H1 (cell line): ENCODE measurements around the gene UNK. TPM values are rescaled to one million over a fixed set of nuclear protein-coding genes. Genes with fewer than 3 reads are reported as not detected.

ENCODE experiments used
- ATF3 ChIP-seq: IDR thresholded peaks from 2 replicates; pipeline ENCODE4 v1.6.1; 2011; ENCODE audit warnings: low read depth, mild to moderate bottlenecking, low read length; ENCODE audit not compliant: insufficient read depth
- CBX8 ChIP-seq: fragments of 300-800, 300-1000 bp; sonication (generic); IDR thresholded peaks from 2 replicates; pipeline ENCODE4 v1.7.1; 2016; ENCODE audit warnings: low read depth, low read length, borderline replicate concordance
- CHD2 ChIP-seq: IDR thresholded peaks from 2 replicates; pipeline ENCODE4 v1.6.1; 2012; ENCODE audit warnings: low read length, improper control_type of control experiment
- CTBP2 ChIP-seq: IDR thresholded peaks from 2 replicates; pipeline ENCODE4 v1.7.0; 2011; ENCODE audit warnings: borderline replicate concordance, mild to moderate bottlenecking, moderate library complexity, mixed read lengths, low read length; ENCODE audit not compliant: insufficient read depth, insufficient read length
- CTCF ChIP-seq, 3 experiments: IDR thresholded peaks; 1 replicate in 2 of 3; 2 replicates in 1 of 3; pipeline versions ENCODE4 v1.5.1 to v1.6.1; 2011; ENCODE audit warnings: low read length in 3 of 3, mild to moderate bottlenecking in 3 of 3, inconsistent platforms in 2 of 3, low read depth in 1 of 3, moderate library complexity in 1 of 3; ENCODE audit not compliant: insufficient read depth in 1 of 3; ENCODE audit errors: control extremely low read depth in 1 of 3
- SIN3A ChIP-seq, 2 experiments: IDR thresholded peaks in 1 of 2; conservative IDR thresholded peaks in 1 of 2; 2 replicates each; pipeline ENCODE4 v1.6.1; 2011 to 2012; ENCODE audit warnings: low read length in 2 of 2, improper control_type of control experiment in 1 of 2, low read depth in 1 of 2, mild to moderate bottlenecking in 1 of 2
- SIRT6 ChIP-seq: IDR thresholded peaks from one replicate; pipeline ENCODE4 v1.7.1; 2012; ENCODE audit warnings: low read length, inconsistent platforms
- YY1 ChIP-seq: IDR thresholded peaks from 2 replicates; pipeline ENCODE4 v1.6.1; 2011; ENCODE audit warnings: low read depth, mild to moderate bottlenecking, low read length
- microRNA-seq, 2 experiments: library from miRNA; unstranded; fragments of <30 nt; microRNA quantifications; one replicate each; pipeline versions ENCODE4 to v1.2.0, GENCODE V29; 2016 to 2020; ENCODE audit warnings: borderline microRNAs expressed in 2 of 2, borderline number of aligned reads in 2 of 2, borderline replicate concordance in 1 of 2
- polyA plus RNA-seq, 7 experiments: library from polyadenylated mRNA; depleted of rRNA in 3 of 7; stranded (reverse) in 5 of 7; unstranded in 2 of 7; fragments of >200 nt in 5 of 7; fragments of 200-250 nt in 2 of 7; gene quantifications; 1 replicate in 5 of 7; 2 replicates in 1 of 7; 4 replicates in 1 of 7; pipeline versions ENCODE4 v1.2.1 to v1.2.3, GENCODE V29; 2011 to 2013; ENCODE audit warnings: missing spikeins in 2 of 7, mixed read lengths in 2 of 7
- total RNA-seq: library from RNA; stranded (reverse); fragmentation: NEBNext Ultra II Directional; extraction: Animal tissue kit (Norgen Biotek cat#: 25700); gene quantifications from 2 replicates; pipeline ENCODE4 v1.2.1, GENCODE V29; 2021

The UNK gene
- total and polyA plus RNA-seq, 2 of the 8 experiments (the other 6 are each of a cell fraction or from before 2014, with no cell fraction given): 24.2 to 33.3 TPM

GRCh38 chr17:75874323-75875181 is 89.9 kb downstream of the UNK start (continued):
- no peak for TF ChIP-seq YY1
- no peak for TF ChIP-seq SIN3A (conservative IDR thresholded peaks at IDR 0.05 in 1 of 2, IDR thresholded peaks at IDR 0.05 in 1 of 2; ENCODE audit: low read depth in 1 of 2, low read length in 2 of 2)
- no peak for TF ChIP-seq CTCF (IDR thresholded peaks at IDR 0.05; ENCODE audit: control extremely low read depth in 1 of 3, insufficient read depth in 1 of 3, low read depth in 1 of 3, low read length in 3 of 3)
- no peak for TF ChIP-seq ATF3
- TF ChIP-seq SIRT6: no peak
- no peak for TF ChIP-seq CTBP2
- no peak for TF ChIP-seq CHD2
- TF ChIP-seq CBX8: no peak

Small RNA genes lying within 50 kb of the gene (microRNA-seq; reads per million reads assigned to microRNA genes)
- gene MIR4738: 0 reads per million in 2 experiments

Other genes starting within 250 kb of the UNK start
- 11.2 and 13.8 TPM in 2 replicates for gene MYO15B, start 197.0 kb upstream of the UNK start, total RNA-seq
- gene MYO15B, start 197.0 kb upstream of the UNK start, polyA plus RNA-seq (2011; rRNA removed): 7.1 and 15.1 TPM in 2 replicates
- gene SMIM5, start 151.4 kb upstream of the UNK start, total RNA-seq: not detected in 2 replicates
- not detected in 2 replicates for gene SMIM5, start 151.4 kb upstream of the UNK start, polyA plus RNA-seq (2011; rRNA removed)
- 40.7 and 41.1 TPM in 2 replicates for gene RECQL5, start 117.7 kb upstream of the UNK start, total RNA-seq
- 15.1 and 34.9 TPM in 2 replicates for gene RECQL5, start 117.7 kb upstream of the UNK start, polyA plus RNA-seq (2011; rRNA removed)
- gene SAP30BP, start 117.5 kb upstream of the UNK start, total RNA-seq: 79.9 and 81.5 TPM in 2 replicates
- gene SAP30BP, start 117.5 kb upstream of the UNK start, polyA plus RNA-seq (2011; rRNA removed): 63.3 and 82.1 TPM in 2 replicates
- gene ITGB4, start 63.3 kb upstream of the UNK start, total RNA-seq: 5.4 and 5.6 TPM in 2 replicates
- gene ITGB4, start 63.3 kb upstream of the UNK start, polyA plus RNA-seq (2011; rRNA removed): 5.2 and 8.4 TPM in 2 replicates
- 31.0 and 34.1 TPM in 2 replicates for gene GALK1, start 19.6 kb upstream of the UNK start, total RNA-seq
- 47.9 and 65.5 TPM in 2 replicates for gene GALK1, start 19.6 kb upstream of the UNK start, polyA plus RNA-seq (2011; rRNA removed)
- 7.5 and 8.4 TPM in 2 replicates for gene UNC13D, start 59.6 kb downstream of the UNK start, total RNA-seq
- 3.6 and 5.2 TPM in 2 replicates for gene UNC13D, start 59.6 kb downstream of the UNK start, polyA plus RNA-seq (2011; rRNA removed)
- gene WBP2, start 70.5 kb downstream of the UNK start, total RNA-seq: 61.8 and 71.2 TPM in 2 replicates
- 48.2 and 72.0 TPM in 2 replicates for gene WBP2, start 70.5 kb downstream of the UNK start, polyA plus RNA-seq (2011; rRNA removed)
- gene TRIM47, start 93.8 kb downstream of the UNK start, total RNA-seq: 5.1 and 6.4 TPM in 2 replicates
- gene TRIM47, start 93.8 kb downstream of the UNK start, polyA plus RNA-seq (2011; rRNA removed): 6.3 and 11.6 TPM in 2 replicates
- gene TRIM65, start 112.1 kb downstream of the UNK start, total RNA-seq: 47.7 and 48.6 TPM in 2 replicates
- 21.2 and 25.6 TPM in 2 replicates for gene TRIM65, start 112.1 kb downstream of the UNK start, polyA plus RNA-seq (2011; rRNA removed)
- 125 and 132 TPM in 2 replicates for gene MRPL38, start 120.1 kb downstream of the UNK start, total RNA-seq
- gene MRPL38, start 120.1 kb downstream of the UNK start, polyA plus RNA-seq (2011; rRNA removed): 78.4 and 138 TPM in 2 replicates
- gene FBF1, start 156.2 kb downstream of the UNK start, total RNA-seq: 13.1 and 13.8 TPM in 2 replicates
- gene FBF1, start 156.2 kb downstream of the UNK start, polyA plus RNA-seq (2011; rRNA removed): 8.1 and 12.5 TPM in 2 replicates
- 27.4 and 30.4 TPM in 2 replicates for gene ACOX1, start 194.4 kb downstream of the UNK start, total RNA-seq
- gene ACOX1, start 194.4 kb downstream of the UNK start, polyA plus RNA-seq (2011; rRNA removed): 10.2 and 10.5 TPM in 2 replicates
- 15.9 and 17.6 TPM in 2 replicates for gene TEN1, start 194.4 kb downstream of the UNK start, total RNA-seq
- 18.7 and 24.5 TPM in 2 replicates for gene TEN1, start 194.4 kb downstream of the UNK start, polyA plus RNA-seq (2011; rRNA removed)
- 7.4 and 10.0 TPM in 2 replicates for gene CDK3, start 216.0 kb downstream of the UNK start, total RNA-seq
- 14.6 and 20.1 TPM in 2 replicates for gene CDK3, start 216.0 kb downstream of the UNK start, polyA plus RNA-seq (2011; rRNA removed)
- 0.75 and 0.99 TPM in 2 replicates for gene EVPL, start 242.5 kb downstream of the UNK start, total RNA-seq
- 0.20 and 0.35 TPM in 2 replicates for gene EVPL, start 242.5 kb downstream of the UNK start, polyA plus RNA-seq (2011; rRNA removed)